ENCODE results near the gene OTULINL. TPM values are rescaled to one million over a fixed set of nuclear protein-coding genes. Genes with fewer than 3 reads are reported as not detected.

OTULINL gene
- total RNA-seq: 31.9 TPM

DNA sequence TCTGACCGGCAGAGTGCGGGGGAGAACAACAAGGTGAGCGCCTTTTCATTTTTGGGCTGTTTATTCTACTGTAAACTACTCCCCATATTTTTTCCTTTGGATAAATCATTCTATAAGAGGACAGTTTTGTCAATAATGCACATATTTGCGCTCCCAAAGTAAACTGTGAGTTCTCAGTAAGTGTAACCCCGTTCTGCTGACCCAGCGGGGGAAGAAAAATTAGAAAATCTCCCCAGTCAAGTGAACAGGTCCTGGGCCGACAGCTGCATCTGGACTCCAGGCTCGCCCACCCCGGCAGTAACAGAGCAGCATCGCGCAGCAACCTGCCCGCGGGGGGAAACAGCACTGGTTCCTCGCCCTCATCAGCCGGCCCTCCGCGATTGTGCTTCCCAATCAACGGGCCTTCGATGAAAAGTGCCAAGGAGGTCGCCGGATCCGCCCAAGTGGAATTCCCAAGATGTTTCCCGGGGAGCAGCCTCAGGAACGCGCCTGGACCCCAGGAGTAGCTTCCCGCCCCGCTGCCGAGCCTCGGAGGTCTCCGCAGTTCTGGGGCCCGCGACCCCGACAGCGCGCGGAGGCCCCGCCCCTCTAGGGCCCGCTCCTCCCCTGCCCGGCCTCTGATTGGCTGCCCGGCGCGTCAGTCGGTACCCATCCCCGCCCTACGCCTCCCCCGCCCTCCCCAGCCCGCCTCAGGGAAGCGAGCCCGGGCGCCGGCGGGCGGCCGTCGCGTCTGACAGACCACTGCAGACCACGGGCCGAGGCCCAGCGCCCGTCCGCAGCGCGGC, at the start of gene OTULINL:
OTULINL (plus strand) TSS at position 687 of the 785 bp plus-strand sequence. CDS start 103 bp downstream, outside the sequence.

Other genes starting within 250 kb of the OTULINL start
- gene OTULIN, start 82.9 kb downstream of the OTULINL start, total RNA-seq: 26.0 TPM